Astrocyte (in vitro differentiated cells and primary cell): ENCODE measurements around the gene VTCN1.

Experiments used
- CTCF ChIP-seq: IDR thresholded peaks from 2 replicates; pipeline ENCODE4 v1.5.1; 2011; ENCODE audit warnings: low read depth, mild to moderate bottlenecking, inconsistent platforms, low read length, moderate library complexity; ENCODE audit not compliant: insufficient read depth
- EZH2 ChIP-seq: IDR thresholded peaks from 2 replicates; pipeline ENCODE4 v1.6.1; 2012; ENCODE audit warnings: mild to moderate bottlenecking, low read length, inconsistent platforms; ENCODE audit not compliant: insufficient read depth

GRCh38 chr1:117150316-117150715 is 60.4 kb downstream of the VTCN1 start:
- no peak for TF ChIP-seq CTCF
- no peak for TF ChIP-seq EZH2
